Measurements from ENCODE around the gene TSPAN14. TPM values are rescaled to one million over a fixed set of nuclear protein-coding genes. Genes with fewer than 3 reads are reported as not detected.

The TSPAN14 gene
- polyA plus RNA-seq, 1 donor (not counting 4 experiments of a cell fraction or from before 2014, with no cell fraction given) = 71.1 TPM

GRCh38 chr10:80582286-80582960, 128.3 kb downstream of the TSPAN14 start:
- H3K27ac ChIP-seq (ENCODE audit: control insufficient read depth, insufficient read depth, low read length) = no peak overlapping the region
- H3K79me2 ChIP-seq (ENCODE audit: control insufficient read depth, insufficient read depth, low read length) = no peaks in the 10 kb centered on the region
- no peaks in the 10 kb centered on the region for H3K9me1 ChIP-seq (ENCODE audit: control insufficient read depth, extremely low read depth, insufficient read depth, low read length)
- H2AFZ ChIP-seq (ENCODE audit: control insufficient read depth, low read length) = no peak overlapping the region
- FAIRE-seq = no peak
- H4K20me1 ChIP-seq (ENCODE audit: control insufficient read depth, extremely low read depth, insufficient read depth, low read length) = no peaks in the 10 kb centered on the region
- no peak for DNase-seq (ENCODE audit: low read depth, low spot score)
- no peaks in the 10 kb centered on the region for H3K9me3 ChIP-seq (ENCODE audit: control insufficient read depth, low read depth, low read length)
- TF ChIP-seq EZH2 (IDR thresholded peaks at IDR 0.05; ENCODE audit: low read length) (no peak), CTCF (optimal IDR thresholded peaks at IDR 0.05 in 1 of 3, IDR thresholded peaks at IDR 0.05 in 1 of 3, conservative IDR thresholded peaks at IDR 0.05 in 1 of 3; ENCODE audit: extremely low read depth in 1 of 3, insufficient read depth in 2 of 3, low read length in 3 of 3) (no peak)
- no peaks in the 10 kb centered on the region for H3K36me3 ChIP-seq (ENCODE audit: control insufficient read depth in 2 of 2, extremely low read depth in 1 of 2, insufficient read depth in 2 of 2, low read length in 2 of 2)
- H3K9ac ChIP-seq (ENCODE audit: control insufficient read depth, extremely low read depth, insufficient read depth, low read length) = no peak overlapping the region
- no peaks in the 10 kb centered on the region for H3K27me3 ChIP-seq (ENCODE audit: control insufficient read depth, extremely low read depth, insufficient read depth, low read length)
- dilution Hi-C loops (cut with MboI; ENCODE audit: extremely low pct_ligation_motif_present, low sequenced_read_pairs) = no loop called here
- no peak overlapping the region for H3K4me2 ChIP-seq (ENCODE audit: control insufficient read depth, extremely low read depth, insufficient read depth, low read depth, low read length)
- H3K4me3 ChIP-seq (ENCODE audit: control insufficient read depth in 2 of 3, extremely low read depth in 1 of 3, insufficient read depth in 2 of 3, low read depth in 1 of 3, low read length in 3 of 3) = no peak overlapping the region
- H3K4me1 ChIP-seq (ENCODE audit: control insufficient read depth, extremely low read depth, insufficient read depth, low read length) = no peaks in the 10 kb centered on the region

Other genes starting within 250 kb of the TSPAN14 start
- 69.7 to 97.9 TPM (median 93.9 TPM) in 3 replicates for gene ANXA11, start 248.8 kb upstream of the TSPAN14 start, polyA plus RNA-seq
- gene MAT1A, start 164.7 kb upstream of the TSPAN14 start, polyA plus RNA-seq = 0.37 to 1.5 TPM (median 0.69 TPM) in 3 replicates
- not detected in 3 replicates for gene DYDC1, start 97.6 kb upstream of the TSPAN14 start, polyA plus RNA-seq
- not detected in 3 replicates for gene DYDC2, start 97.5 kb upstream of the TSPAN14 start, polyA plus RNA-seq
- 50.2 to 71.6 TPM (median 53.3 TPM) in 3 replicates for gene PRXL2A, start 45.8 kb upstream of the TSPAN14 start, polyA plus RNA-seq
- gene SH2D4B, start 83.6 kb downstream of the TSPAN14 start, polyA plus RNA-seq = 0.03 to 0.42 TPM (median 0.22 TPM) in 3 replicates